Hypothalamus (tissue), 51 donors: ENCODE results near the gene TRMO.

ENCODE experiments used
- DNase-seq, 51 donors: peaks; one replicate each; lab custom pipeline; 2025; lab: John Stamatoyannopoulos, UW

Gene TRMO

GRCh38 chr9:97864396-97864795, 57.9 kb downstream of the TRMO start:
- DNase-seq: no peak

- no peak for DNase-seq
These were observed 59.0 kb downstream of the TRMO start for GRCh38 chr9:97863314-97863713.

- no peak for DNase-seq
These were observed 61.2 kb downstream of the TRMO start for GRCh38 chr9:97861148-97861475.

GRCh38 chr9:97860451-97861147, 61.7 kb downstream of the TRMO start:
- DNase-seq: no peak

- no peak for DNase-seq
These were observed 63.0 kb downstream of the TRMO start for GRCh38 chr9:97859346-97859745.

GRCh38 chr9:97858826-97859225, 63.5 kb downstream of the TRMO start:
- no peak for DNase-seq

GRCh38 chr9:97858393-97858713, 63.9 kb downstream of the TRMO start:
- DNase-seq: no peak

- no peak for DNase-seq
These were observed 64.5 kb downstream of the TRMO start for GRCh38 chr9:97857606-97858392.

- no peak for DNase-seq
These were observed 65.3 kb downstream of the TRMO start for GRCh38 chr9:97856857-97857605.

- DNase-seq: no peak
These were observed 66.4 kb downstream of the TRMO start for GRCh38 chr9:97855899-97856298.

GRCh38 chr9:97855486-97855875, 66.8 kb downstream of the TRMO start:
- DNase-seq: no peak

GRCh38 chr9:97854696-97855485, 67.4 kb downstream of the TRMO start:
- no peak for DNase-seq
